Measurements from ENCODE around the gene PLCB4.

Gene PLCB4

GRCh38 chr20:9142809-9143208 lies 73.9 kb downstream of the PLCB4 start:
- H3K4me1 ChIP-seq (ENCODE audit: control insufficient read depth in 1 of 2, insufficient read depth in 2 of 2, low read length in 2 of 2) = no peaks in the 10 kb centered on the region
- no peak for DNase-seq
- H2BK5ac ChIP-seq (ENCODE audit: low read depth, low read length, poor library complexity) = no peak overlapping the region
- no peak overlapping the region for H3K9ac ChIP-seq (ENCODE audit: low read length)
- H3K4me2 ChIP-seq (ENCODE audit: low read length) = no peak overlapping the region
- H2BK12ac ChIP-seq (ENCODE audit: low read length) = no peak overlapping the region
- H3K14ac ChIP-seq (ENCODE audit: low read length) = no peak overlapping the region
- no peak overlapping the region for H4K12ac ChIP-seq (ENCODE audit: low read depth, low read length)
- H3K79me1 ChIP-seq (ENCODE audit: low read length) = no peaks in the 10 kb centered on the region
- no peak overlapping the region for H3K4ac ChIP-seq (ENCODE audit: low read depth, low read length)
- H2AK5ac ChIP-seq (ENCODE audit: low read length) = no peak overlapping the region
- H3K36me3 ChIP-seq (ENCODE audit: control insufficient read depth in 1 of 2, insufficient read depth in 2 of 2, low read length in 2 of 2) = no peaks in the 10 kb centered on the region
- H3K9me3 ChIP-seq (ENCODE audit: insufficient read depth, low read depth, low read length) = no peaks in the 10 kb centered on the region
- no CpG with 5 or more reads among the region's 3 CpGs for WGBS (ENCODE audit: extremely low coverage, insufficient coverage, insufficient read length)
- no peak overlapping the region for H3K18ac ChIP-seq (ENCODE audit: low read length)
- no peak overlapping the region for H2BK120ac ChIP-seq (ENCODE audit: insufficient read depth, low read length, poor library complexity)
- no peak overlapping the region for H3K27ac ChIP-seq (ENCODE audit: low read depth, low read length)
- H3K79me2 ChIP-seq (ENCODE audit: control insufficient read depth, insufficient read depth, low read length, poor library complexity) = no peaks in the 10 kb centered on the region
- H3K27me3 ChIP-seq (ENCODE audit: insufficient read depth, low read length) = no peaks in the 10 kb centered on the region
- H4K91ac ChIP-seq (ENCODE audit: low read depth, low read length) = no peak overlapping the region
- H4K8ac ChIP-seq (ENCODE audit: low read depth, low read length) = no peak overlapping the region
- H3K23ac ChIP-seq (ENCODE audit: low read length) = no peak overlapping the region
- H2AFZ ChIP-seq (ENCODE audit: insufficient read depth, low read length, poor library complexity) = no peak overlapping the region
- no peak overlapping the region for H3K4me3 ChIP-seq (ENCODE audit: low read depth, low read length)

DNA sequence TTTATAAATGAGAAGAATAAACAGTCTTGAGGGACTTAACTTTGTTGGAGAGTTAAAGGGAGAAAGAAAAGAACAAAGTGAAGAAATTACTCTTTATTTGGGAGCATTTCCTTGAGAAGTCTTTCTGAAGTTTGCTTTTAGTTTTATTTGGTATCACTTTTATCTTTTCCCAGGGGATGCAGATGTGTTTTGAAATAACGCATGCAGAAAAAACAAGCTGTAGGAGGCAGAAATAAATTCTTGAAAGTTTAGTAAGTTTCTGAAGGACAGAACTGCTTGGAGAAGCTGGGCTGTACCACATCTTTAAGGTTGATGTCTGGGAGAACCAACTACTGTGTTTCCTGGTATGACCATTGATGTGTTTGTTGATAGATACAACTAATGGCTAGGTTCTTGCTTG lies 75.0 kb downstream of the PLCB4 start:
- Histone ChIP-seq H3K4me2 (ENCODE audit: low read length) (no peak overlapping the region), H3K4me3 (ENCODE audit: low read depth, low read length) (no peak overlapping the region), H2BK5ac (ENCODE audit: low read depth, low read length, poor library complexity) (no peak overlapping the region), H2BK12ac (ENCODE audit: low read length) (no peak overlapping the region), H3K9me3 (ENCODE audit: insufficient read depth, low read depth, low read length) (no peaks in the 10 kb centered on the region), H4K8ac (ENCODE audit: low read depth, low read length) (no peak overlapping the region), H3K9ac (ENCODE audit: low read length) (no peak overlapping the region), H2AK5ac (ENCODE audit: low read length) (no peak overlapping the region), H3K27me3 (ENCODE audit: insufficient read depth, low read length) (no peaks in the 10 kb centered on the region), H3K4ac (ENCODE audit: low read depth, low read length) (no peak overlapping the region), H3K27ac (ENCODE audit: low read depth, low read length) (no peak overlapping the region), H3K23ac (ENCODE audit: low read length) (no peak overlapping the region), H2BK120ac (ENCODE audit: insufficient read depth, low read length, poor library complexity) (no peak overlapping the region), H3K18ac (ENCODE audit: low read length) (no peak overlapping the region), H3K36me3 (ENCODE audit: control insufficient read depth in 1 of 2, insufficient read depth in 2 of 2, low read length in 2 of 2) (no peaks in the 10 kb centered on the region), H3K79me1 (ENCODE audit: low read length) (no peaks in the 10 kb centered on the region), H3K4me1 (ENCODE audit: control insufficient read depth in 1 of 2, insufficient read depth in 2 of 2, low read length in 2 of 2) (no peaks in the 10 kb centered on the region), H4K91ac (ENCODE audit: low read depth, low read length) (no peak overlapping the region), H3K14ac (ENCODE audit: low read length) (no peak overlapping the region), H2AFZ (ENCODE audit: insufficient read depth, low read length, poor library complexity) (no peak overlapping the region), H4K12ac (ENCODE audit: low read depth, low read length) (no peak overlapping the region), H3K79me2 (ENCODE audit: control insufficient read depth, insufficient read depth, low read length, poor library complexity) (no peaks in the 10 kb centered on the region)
- DNase-seq = no peak
- no CpG with 5 or more reads among the region's 1 CpG for WGBS (ENCODE audit: extremely low coverage, insufficient coverage, insufficient read length)

DNA sequence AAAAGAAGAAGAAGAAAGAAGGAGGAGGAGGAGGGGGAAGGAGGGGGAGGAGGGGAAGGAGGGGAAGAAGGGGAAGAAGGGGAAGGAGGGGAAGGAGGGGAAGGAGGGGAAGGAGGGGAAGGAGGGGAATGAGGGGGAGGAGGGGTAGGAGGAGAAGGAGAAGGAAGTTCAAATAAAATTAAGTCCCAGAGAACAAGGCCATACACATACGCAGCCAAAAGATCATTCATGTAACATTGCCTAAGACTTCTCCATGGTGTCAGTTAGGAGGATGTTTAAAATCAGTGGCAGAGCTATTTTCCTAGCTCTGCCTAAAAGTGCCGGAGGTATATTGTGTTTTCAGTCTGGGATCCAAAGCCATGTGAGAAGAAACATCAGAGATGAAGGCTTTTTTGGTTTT lies 75.8 kb downstream of the PLCB4 start:
- no peak overlapping the region for H2BK12ac ChIP-seq (ENCODE audit: low read length)
- H3K4me3 ChIP-seq (ENCODE audit: low read depth, low read length) = no peak overlapping the region
- no peak overlapping the region for H3K14ac ChIP-seq (ENCODE audit: low read length)
- DNase-seq = no peak
- H2AK5ac ChIP-seq (ENCODE audit: low read length) = no peak overlapping the region
- H2BK5ac ChIP-seq (ENCODE audit: low read depth, low read length, poor library complexity) = no peak overlapping the region
- no peaks in the 10 kb centered on the region for H3K36me3 ChIP-seq (ENCODE audit: control insufficient read depth in 1 of 2, insufficient read depth in 2 of 2, low read length in 2 of 2)
- no peak overlapping the region for H4K91ac ChIP-seq (ENCODE audit: low read depth, low read length)
- H3K18ac ChIP-seq (ENCODE audit: low read length) = no peak overlapping the region
- no peaks in the 10 kb centered on the region for H3K79me2 ChIP-seq (ENCODE audit: control insufficient read depth, insufficient read depth, low read length, poor library complexity)
- H3K27me3 ChIP-seq (ENCODE audit: insufficient read depth, low read length) = no peaks in the 10 kb centered on the region
- H3K4me1 ChIP-seq (ENCODE audit: control insufficient read depth in 1 of 2, insufficient read depth in 2 of 2, low read length in 2 of 2) = no peaks in the 10 kb centered on the region
- H3K27ac ChIP-seq (ENCODE audit: low read depth, low read length) = no peak overlapping the region
- no peak overlapping the region for H3K23ac ChIP-seq (ENCODE audit: low read length)
- H2BK120ac ChIP-seq (ENCODE audit: insufficient read depth, low read length, poor library complexity) = no peak overlapping the region
- H3K4ac ChIP-seq (ENCODE audit: low read depth, low read length) = no peak overlapping the region
- WGBS (ENCODE audit: extremely low coverage, insufficient coverage, insufficient read length) = no CpG with 5 or more reads among the region's 2 CpGs
- no peaks in the 10 kb centered on the region for H3K9me3 ChIP-seq (ENCODE audit: insufficient read depth, low read depth, low read length)
- H4K8ac ChIP-seq (ENCODE audit: low read depth, low read length) = no peak overlapping the region
- H3K79me1 ChIP-seq (ENCODE audit: low read length) = no peaks in the 10 kb centered on the region
- no peak overlapping the region for H3K4me2 ChIP-seq (ENCODE audit: low read length)
- no peak overlapping the region for H3K9ac ChIP-seq (ENCODE audit: low read length)
- no peak overlapping the region for H2AFZ ChIP-seq (ENCODE audit: insufficient read depth, low read length, poor library complexity)
- no peak overlapping the region for H4K12ac ChIP-seq (ENCODE audit: low read depth, low read length)

DNA sequence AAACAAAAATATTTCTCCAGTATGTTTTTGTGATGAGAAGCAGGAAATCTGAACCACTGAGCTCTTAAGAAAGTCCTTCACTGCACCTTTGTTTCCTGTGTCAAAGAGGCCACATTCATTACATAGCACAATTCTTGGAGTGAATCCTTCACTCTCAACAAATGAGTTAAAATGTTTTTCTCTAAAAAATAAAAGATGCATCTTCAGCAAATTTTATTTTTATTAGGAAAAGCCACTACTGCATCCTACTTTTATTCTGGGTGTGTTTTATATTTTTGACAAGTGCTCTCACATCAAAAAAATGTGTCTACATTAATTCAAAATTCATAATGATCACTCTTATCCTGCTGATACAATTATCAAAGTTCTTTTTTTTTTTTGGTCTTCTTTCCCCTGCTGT lies 76.3 kb downstream of the PLCB4 start:
- Histone ChIP-seq H3K36me3 (ENCODE audit: control insufficient read depth in 1 of 2, insufficient read depth in 2 of 2, low read length in 2 of 2) (no peaks in the 10 kb centered on the region), H2BK5ac (ENCODE audit: low read depth, low read length, poor library complexity) (no peak overlapping the region), H4K91ac (ENCODE audit: low read depth, low read length) (no peak overlapping the region), H3K79me1 (ENCODE audit: low read length) (no peaks in the 10 kb centered on the region), H2BK12ac (ENCODE audit: low read length) (no peak overlapping the region), H4K12ac (ENCODE audit: low read depth, low read length) (no peak overlapping the region), H3K4me3 (ENCODE audit: low read depth, low read length) (no peak overlapping the region), H3K4me2 (ENCODE audit: low read length) (no peak overlapping the region), H3K14ac (ENCODE audit: low read length) (no peak overlapping the region), H3K79me2 (ENCODE audit: control insufficient read depth, insufficient read depth, low read length, poor library complexity) (no peaks in the 10 kb centered on the region), H2BK120ac (ENCODE audit: insufficient read depth, low read length, poor library complexity) (no peak overlapping the region), H3K27me3 (ENCODE audit: insufficient read depth, low read length) (no peaks in the 10 kb centered on the region), H2AK5ac (ENCODE audit: low read length) (no peak overlapping the region), H3K9ac (ENCODE audit: low read length) (no peak overlapping the region), H3K18ac (ENCODE audit: low read length) (no peak overlapping the region), H3K9me3 (ENCODE audit: insufficient read depth, low read depth, low read length) (no peaks in the 10 kb centered on the region), H3K23ac (ENCODE audit: low read length) (no peak overlapping the region), H3K4ac (ENCODE audit: low read depth, low read length) (no peak overlapping the region), H4K8ac (ENCODE audit: low read depth, low read length) (no peak overlapping the region), H2AFZ (ENCODE audit: insufficient read depth, low read length, poor library complexity) (no peak overlapping the region), H3K4me1 (ENCODE audit: control insufficient read depth in 1 of 2, insufficient read depth in 2 of 2, low read length in 2 of 2) (no peaks in the 10 kb centered on the region), H3K27ac (ENCODE audit: low read depth, low read length) (no peak overlapping the region)
- DNase-seq = no peak

GRCh38 chr20:9146649-9147048 lies 77.8 kb downstream of the PLCB4 start:
- no peak overlapping the region for H3K4me2 ChIP-seq (ENCODE audit: low read length)
- H2BK12ac ChIP-seq (ENCODE audit: low read length) = no peak overlapping the region
- H4K12ac ChIP-seq (ENCODE audit: low read depth, low read length) = no peak overlapping the region
- H3K4me3 ChIP-seq (ENCODE audit: low read depth, low read length) = no peak overlapping the region
- no peak overlapping the region for H3K27ac ChIP-seq (ENCODE audit: low read depth, low read length)
- H4K91ac ChIP-seq (ENCODE audit: low read depth, low read length) = no peak overlapping the region
- no peak overlapping the region for H2BK5ac ChIP-seq (ENCODE audit: low read depth, low read length, poor library complexity)
- H2BK120ac ChIP-seq (ENCODE audit: insufficient read depth, low read length, poor library complexity) = no peak overlapping the region
- no peak overlapping the region for H3K4ac ChIP-seq (ENCODE audit: low read depth, low read length)
- no peaks in the 10 kb centered on the region for H3K79me1 ChIP-seq (ENCODE audit: low read length)
- no peak overlapping the region for H2AFZ ChIP-seq (ENCODE audit: insufficient read depth, low read length, poor library complexity)
- no peaks in the 10 kb centered on the region for H3K36me3 ChIP-seq (ENCODE audit: control insufficient read depth in 1 of 2, insufficient read depth in 2 of 2, low read length in 2 of 2)
- no peak overlapping the region for H4K8ac ChIP-seq (ENCODE audit: low read depth, low read length)
- whole genome bisulfite sequencing (ENCODE audit: extremely low coverage, insufficient coverage, insufficient read length) = no CpG with 5 or more reads among the region's 2 CpGs
- H3K79me2 ChIP-seq (ENCODE audit: control insufficient read depth, insufficient read depth, low read length, poor library complexity) = no peaks in the 10 kb centered on the region
- H3K23ac ChIP-seq (ENCODE audit: low read length) = no peak overlapping the region
- no peak overlapping the region for H3K18ac ChIP-seq (ENCODE audit: low read length)
- H3K14ac ChIP-seq (ENCODE audit: low read length) = no peak overlapping the region
- no peak overlapping the region for H2AK5ac ChIP-seq (ENCODE audit: low read length)
- no peak overlapping the region for H3K9ac ChIP-seq (ENCODE audit: low read length)
- no peaks in the 10 kb centered on the region for H3K4me1 ChIP-seq (ENCODE audit: control insufficient read depth in 1 of 2, insufficient read depth in 2 of 2, low read length in 2 of 2)
- H3K9me3 ChIP-seq (ENCODE audit: insufficient read depth, low read depth, low read length) = no peaks in the 10 kb centered on the region
- H3K27me3 ChIP-seq (ENCODE audit: insufficient read depth, low read length) = no peaks in the 10 kb centered on the region
- DNase-seq = no peak
